CD14-positive monocyte (primary cell): Measurements from ENCODE around the gene TOPBP1. TPM values are rescaled to one million over a fixed set of nuclear protein-coding genes. Genes with fewer than 3 reads are reported as not detected.

Source experiments
- DNase-seq, 3 donors: peaks; one replicate each; pipeline ENCODE4 v3.0.0-alpha.2; 2011 to 2022
- H2AFZ ChIP-seq: 2 replicates; pipeline ENCODE4 v1.6.0; 2012; ENCODE audit warnings: mild to moderate bottlenecking, low read depth, low read length, inconsistent platforms; ENCODE audit not compliant: insufficient read depth, poor library complexity, severe bottlenecking
- H3K27ac ChIP-seq, 2 donors: 1 replicate in 1 of 2; 2 replicates in 1 of 2; pipeline ENCODE4 v1.5.1; 2012 to 2013; ENCODE audit warnings: low read length in 2 of 2, control low read depth in 1 of 2, inconsistent platforms in 1 of 2, low read depth in 1 of 2, mild to moderate bottlenecking in 1 of 2
- H3K27me3 ChIP-seq, 2 donors: one replicate each; pipeline versions ENCODE4 v1.6.0 to v1.6.1; 2011 to 2013; ENCODE audit warnings: low read length in 2 of 2; ENCODE audit not compliant: control insufficient read depth in 2 of 2, insufficient read depth in 2 of 2
- H3K36me3 ChIP-seq, 2 donors: replicated peaks in 1 of 2; 1 replicate in 1 of 2; 2 replicates in 1 of 2; pipeline versions ENCODE4 v1.5.1 to v1.6.1; 2012 to 2013; ENCODE audit warnings: low read length in 2 of 2, control low read depth in 1 of 2, inconsistent platforms in 1 of 2, mild to moderate bottlenecking in 1 of 2; ENCODE audit not compliant: insufficient read depth in 2 of 2, control insufficient read depth in 1 of 2
- H3K4me1 ChIP-seq, 2 donors: 1 replicate in 1 of 2; 2 replicates in 1 of 2; pipeline versions ENCODE4 v1.5.1 to v1.6.1; 2012 to 2013; ENCODE audit warnings: low read length in 2 of 2, control low read depth in 1 of 2, inconsistent platforms in 1 of 2, mild to moderate bottlenecking in 1 of 2, moderate library complexity in 1 of 2; ENCODE audit not compliant: insufficient read depth in 2 of 2, control insufficient read depth in 1 of 2
- H3K4me2 ChIP-seq: replicated peaks from 2 replicates; pipeline ENCODE3; 2012; ENCODE audit warnings: low read length, moderate library complexity, mild to moderate bottlenecking; ENCODE audit not compliant: poor library complexity, severe bottlenecking; ENCODE audit errors: extremely low read depth
- H3K4me3 ChIP-seq, 3 experiments: fragments of 200-600 bp in 1 of 3; sonication (generic) in 1 of 3; replicated peaks in 1 of 3; 1 replicate in 2 of 3; 2 replicates in 1 of 3; pipeline ENCODE4 v1.5.1; 2011 to 2013; ENCODE audit warnings: low read length in 3 of 3, mild to moderate bottlenecking in 3 of 3, control low read depth in 2 of 3, low read depth in 2 of 3, inconsistent platforms in 1 of 3, moderate library complexity in 1 of 3
- H3K79me2 ChIP-seq: 2 replicates; pipeline ENCODE4 v1.6.0; 2012; ENCODE audit warnings: mild to moderate bottlenecking, control low read depth, inconsistent platforms, low read length, moderate library complexity; ENCODE audit not compliant: insufficient read depth
- H3K9ac ChIP-seq: 2 replicates; pipeline ENCODE4 v1.6.0; 2017; ENCODE audit warnings: low read length, mild to moderate bottlenecking; ENCODE audit not compliant: insufficient read depth, poor library complexity, severe bottlenecking
- H3K9me3 ChIP-seq, 2 donors: replicated peaks in 1 of 2; 1 replicate in 1 of 2; 2 replicates in 1 of 2; pipeline versions ENCODE4 v1.5.1 to v1.6.1; 2012 to 2013; ENCODE audit warnings: low read length in 2 of 2, control low read depth in 1 of 2; ENCODE audit not compliant: control insufficient read depth in 1 of 2, insufficient read depth in 1 of 2
- H4K20me1 ChIP-seq: 2 replicates; pipeline ENCODE4 v1.6.0; 2012; ENCODE audit warnings: mild to moderate bottlenecking, low read length, control low read depth, moderate library complexity; ENCODE audit not compliant: insufficient read depth
- H3K27ac Mint-ChIP-seq, 7 donors: one replicate each; pipeline ENCODE4 v1.8.0; 2020; ENCODE audit warnings: mild to moderate bottlenecking in 7 of 7, mixed read lengths in 7 of 7, moderate library complexity in 6 of 7, inconsistent platforms in 2 of 7
- H3K27me3 Mint-ChIP-seq, 3 donors: one replicate each; pipeline ENCODE4 v1.8.0; 2021 to 2022; ENCODE audit warnings: low read depth in 3 of 3, mild to moderate bottlenecking in 3 of 3, mixed read lengths in 3 of 3, moderate library complexity in 3 of 3, inconsistent platforms in 1 of 3
- H3K36me3 Mint-ChIP-seq, 2 donors: one replicate each; pipeline ENCODE4 v1.8.0; 2020; ENCODE audit warnings: mixed read lengths in 2 of 2, inconsistent platforms in 1 of 2, mild to moderate bottlenecking in 1 of 2
- H3K4me1 Mint-ChIP-seq: one replicate; pipeline ENCODE4 v1.8.0; 2020; ENCODE audit warnings: mild to moderate bottlenecking, mixed read lengths
- H3K4me3 Mint-ChIP-seq, 2 donors: one replicate each; pipeline ENCODE4 v1.8.0; 2020; ENCODE audit warnings: mild to moderate bottlenecking in 2 of 2, mixed read lengths in 2 of 2, moderate library complexity in 1 of 2
- H3K9me3 Mint-ChIP-seq, 7 donors: one replicate each; pipeline ENCODE4 v1.8.0; 2020 to 2022; ENCODE audit warnings: mixed read lengths in 7 of 7, mild to moderate bottlenecking in 6 of 7, moderate library complexity in 6 of 7, inconsistent platforms in 2 of 7
- WGBS: methylation state at CpG from one replicate; pipeline ENCODE4 v1.1.5; 2013; ENCODE audit warnings: missing lambda C conversion rate; ENCODE audit not compliant: insufficient coverage; 5-methylcytosine and 5-hydroxymethylcytosine counted together
- intact Hi-C, 2 donors: fragments of 100-400 bp; cut with micrococcal nuclease; formaldehyde crosslinking; loops; one replicate each; pipeline versions ENCODE4 v1.15.0 to v1.15.1; 2023
- polyA plus RNA-seq, 3 donors: library from polyadenylated mRNA; depleted of rRNA in 1 of 3; unstranded in 2 of 3; stranded (reverse) in 1 of 3; fragments of 300-500 nt in 2 of 3; fragments of >200 nt in 1 of 3; fragmentation: Illumina TruSeq in 2 of 3; gene quantifications; 1 replicate in 2 of 3; 2 replicates in 1 of 3; pipeline ENCODE4 v1.2.3, GENCODE V29; 2012 to 2021
- TF ChIP-seq, protein P1 (sequence below): fragments of 200-600 bp; IDR thresholded peaks from one replicate; pipeline ENCODE4 v1.8.0; 2022; ENCODE audit warnings: antibody characterized with exemption, mild to moderate bottlenecking

Gene TOPBP1
- polyA plus RNA-seq, 3 donors, result 4.9 to 24.3 (median 7.0) TPM

DNA sequence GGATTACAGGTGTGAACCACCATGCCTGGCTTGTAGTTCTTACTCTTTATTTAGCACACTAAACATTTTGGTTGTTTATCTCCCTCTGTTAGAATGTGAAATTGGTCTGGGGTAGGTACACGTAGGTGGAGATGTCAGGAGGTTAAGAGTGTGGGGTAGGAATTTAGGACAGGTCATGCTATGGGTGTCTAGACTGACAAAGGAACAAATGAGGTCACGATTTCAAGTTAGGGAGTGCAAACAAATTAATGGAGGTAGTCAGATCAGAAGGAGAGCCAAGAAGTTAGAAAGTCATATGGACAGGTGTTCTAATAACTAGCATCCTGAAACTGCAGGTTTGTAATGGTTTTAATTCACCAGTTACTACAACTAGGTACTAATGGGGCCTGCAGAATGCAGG is 68.5 kb downstream of the TOPBP1 start:
- peaks cover 0 to 1% (median 0%) of the 10 kb centered on the region in 3 donors for H3K27me3 Mint-ChIP-seq
- Histone ChIP-seq H4K20me1 (peaks cover 35% of the 10 kb centered on the region), H3K27me3 (no peaks in the 10 kb centered on the region), H3K9me3 (no peaks in the 10 kb centered on the region), H2AFZ (no peak overlapping the region), H3K36me3 (peaks cover 18 to 23% of the 10 kb centered on the region in 2 donors), H3K4me1 (no peaks in the 10 kb centered on the region), H3K4me2 (no peak overlapping the region), H3K27ac (no peak overlapping the region), H3K79me2 (no peaks in the 10 kb centered on the region), H3K4me3 (no peak overlapping the region), H3K9ac (no peak overlapping the region)
- no peaks in the 10 kb centered on the region for H3K4me1 Mint-ChIP-seq
- TF ChIP-seq, protein P1, sequence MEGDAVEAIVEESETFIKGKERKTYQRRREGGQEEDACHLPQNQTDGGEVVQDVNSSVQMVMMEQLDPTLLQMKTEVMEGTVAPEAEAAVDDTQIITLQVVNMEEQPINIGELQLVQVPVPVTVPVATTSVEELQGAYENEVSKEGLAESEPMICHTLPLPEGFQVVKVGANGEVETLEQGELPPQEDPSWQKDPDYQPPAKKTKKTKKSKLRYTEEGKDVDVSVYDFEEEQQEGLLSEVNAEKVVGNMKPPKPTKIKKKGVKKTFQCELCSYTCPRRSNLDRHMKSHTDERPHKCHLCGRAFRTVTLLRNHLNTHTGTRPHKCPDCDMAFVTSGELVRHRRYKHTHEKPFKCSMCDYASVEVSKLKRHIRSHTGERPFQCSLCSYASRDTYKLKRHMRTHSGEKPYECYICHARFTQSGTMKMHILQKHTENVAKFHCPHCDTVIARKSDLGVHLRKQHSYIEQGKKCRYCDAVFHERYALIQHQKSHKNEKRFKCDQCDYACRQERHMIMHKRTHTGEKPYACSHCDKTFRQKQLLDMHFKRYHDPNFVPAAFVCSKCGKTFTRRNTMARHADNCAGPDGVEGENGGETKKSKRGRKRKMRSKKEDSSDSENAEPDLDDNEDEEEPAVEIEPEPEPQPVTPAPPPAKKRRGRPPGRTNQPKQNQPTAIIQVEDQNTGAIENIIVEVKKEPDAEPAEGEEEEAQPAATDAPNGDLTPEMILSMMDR, result no peak
- H3K4me3 Mint-ChIP-seq, result no peak overlapping the region
- DNase-seq, result no peak
- H3K36me3 Mint-ChIP-seq, result peaks cover 21 to 28% of the 10 kb centered on the region in 2 donors
- H3K9me3 Mint-ChIP-seq, result peaks cover 0 to 2% (median 0%) of the 10 kb centered on the region in 7 donors
- H3K27ac Mint-ChIP-seq, result no peak overlapping the region
- WGBS, result 100% methylated on average over 2 of the region's 2 CpGs
- intact Hi-C loops, result no loop called here

GRCh38 chr3:133592843-133593242 is 68.9 kb downstream of the TOPBP1 start:
- Histone ChIP-seq H3K27me3 (no peaks in the 10 kb centered on the region), H3K4me1 (no peaks in the 10 kb centered on the region), H3K9me3 (no peaks in the 10 kb centered on the region), H3K4me2 (no peak overlapping the region), H2AFZ (no peak overlapping the region), H3K4me3 (no peak overlapping the region), H3K9ac (no peak overlapping the region), H3K36me3 (peaks cover 22 to 23% of the 10 kb centered on the region in 2 donors), H3K27ac (no peak overlapping the region), H3K79me2 (peaks cover 2% of the 10 kb centered on the region), H4K20me1 (peaks cover 39% of the 10 kb centered on the region)
- WGBS, result no CpG with 5 or more reads among the region's 5 CpGs
- Mint-ChIP-seq H3K27me3 (peaks cover 0 to 1% (median 0%) of the 10 kb centered on the region in 3 donors), H3K27ac (no peak overlapping the region), H3K36me3 (peaks cover 21 to 28% of the 10 kb centered on the region in 2 donors), H3K9me3 (peaks cover 0 to 2% (median 0%) of the 10 kb centered on the region in 7 donors), H3K4me1 (no peaks in the 10 kb centered on the region), H3K4me3 (no peak overlapping the region)
- TF ChIP-seq, protein P1, result no peak
- intact Hi-C loops, result no loop called here
- DNase-seq, result no peak
